ENCODE measurements around the gene TMEM247. TPM values are rescaled to one million over a fixed set of nuclear protein-coding genes. Genes with fewer than 3 reads are reported as not detected.

Gene TMEM247
- total RNA-seq, 1 donor from 2014 or later = not detected

GRCh38 chr2:46461011-46461674 is 18.2 kb upstream of the TMEM247 start:
- H3K4me1 ChIP-seq (ENCODE audit: insufficient read depth, low read length) = peaks cover 6% of the 10 kb centered on the region
- H3K27ac Mint-ChIP-seq (ENCODE audit: unreplicated experiment) = no peak overlapping the region
- H3K27me3 Mint-ChIP-seq (ENCODE audit: low read depth, unreplicated experiment) = peaks cover 33% of the 10 kb centered on the region
- H3K4me3 ChIP-seq (ENCODE audit: insufficient read depth, low read depth, low read length) = no peak overlapping the region
- no peaks in the 10 kb centered on the region for H4K20me1 ChIP-seq (ENCODE audit: insufficient read depth, low read length)
- H3K4me3 Mint-ChIP-seq (ENCODE audit: unreplicated experiment) = no peak overlapping the region
- no peak overlapping the region for H3K4me2 ChIP-seq (ENCODE audit: low read length)
- H3K36me3 ChIP-seq (ENCODE audit: insufficient read depth, low read length) = no peaks in the 10 kb centered on the region
- no peak overlapping the region for H3K27ac ChIP-seq (ENCODE audit: low read depth, low read length)
- no peaks in the 10 kb centered on the region for H3K9me3 ChIP-seq (ENCODE audit: insufficient read depth, low read depth, low read length)
- TF ChIP-seq CTCF (IDR thresholded peaks at IDR 0.05; ENCODE audit: insufficient read depth, low read depth, low read length) (peak; percentile 99), EZH2 (IDR thresholded peaks at IDR 0.05; ENCODE audit: insufficient read depth, low read length) (no peak)
- peak overlapping the region; percentile 67 for H2AFZ ChIP-seq (ENCODE audit: low read depth, low read length)
- H3K79me2 ChIP-seq (ENCODE audit: insufficient read depth, low read length) = no peaks in the 10 kb centered on the region
- H3K4me1 Mint-ChIP-seq (ENCODE audit: low read depth, unreplicated experiment) = no peaks in the 10 kb centered on the region
- no peak overlapping the region for H3K9ac ChIP-seq (ENCODE audit: low read length)
- H3K36me3 Mint-ChIP-seq (ENCODE audit: low read depth, unreplicated experiment) = no peaks in the 10 kb centered on the region
- H3K9me3 Mint-ChIP-seq (ENCODE audit: unreplicated experiment) = no peaks in the 10 kb centered on the region
- H3K27me3 ChIP-seq (ENCODE audit: insufficient read depth, low read length) = no peaks in the 10 kb centered on the region
- FAIRE-seq (no peak), DNase-seq (ENCODE audit: low read depth) (no peak)

GRCh38 chr2:46461709-46462171 is 17.6 kb upstream of the TMEM247 start:
- FAIRE-seq (no peak), DNase-seq (ENCODE audit: low read depth) (no peak)
- Histone ChIP-seq H3K27ac (ENCODE audit: low read depth, low read length) (no peak overlapping the region), H3K36me3 (ENCODE audit: insufficient read depth, low read length) (no peaks in the 10 kb centered on the region), H3K27me3 (ENCODE audit: insufficient read depth, low read length) (no peaks in the 10 kb centered on the region), H3K4me2 (ENCODE audit: low read length) (no peak overlapping the region), H3K9me3 (ENCODE audit: insufficient read depth, low read depth, low read length) (no peaks in the 10 kb centered on the region), H4K20me1 (ENCODE audit: insufficient read depth, low read length) (no peaks in the 10 kb centered on the region), H3K9ac (ENCODE audit: low read length) (no peak overlapping the region), H3K4me3 (ENCODE audit: insufficient read depth, low read depth, low read length) (no peak overlapping the region), H3K4me1 (ENCODE audit: insufficient read depth, low read length) (peaks cover 6% of the 10 kb centered on the region), H2AFZ (ENCODE audit: low read depth, low read length) (no peak overlapping the region), H3K79me2 (ENCODE audit: insufficient read depth, low read length) (no peaks in the 10 kb centered on the region)
- no peak overlapping the region for H3K27ac Mint-ChIP-seq (ENCODE audit: unreplicated experiment)
- H3K27me3 Mint-ChIP-seq (ENCODE audit: low read depth, unreplicated experiment) = peaks cover 33% of the 10 kb centered on the region
- H3K9me3 Mint-ChIP-seq (ENCODE audit: unreplicated experiment) = no peaks in the 10 kb centered on the region
- H3K36me3 Mint-ChIP-seq (ENCODE audit: low read depth, unreplicated experiment) = no peaks in the 10 kb centered on the region
- no peaks in the 10 kb centered on the region for H3K4me1 Mint-ChIP-seq (ENCODE audit: low read depth, unreplicated experiment)
- H3K4me3 Mint-ChIP-seq (ENCODE audit: unreplicated experiment) = no peak overlapping the region
- no peak for TF ChIP-seq EZH2 (IDR thresholded peaks at IDR 0.05; ENCODE audit: insufficient read depth, low read length)
- TF ChIP-seq CTCF (IDR thresholded peaks at IDR 0.05; ENCODE audit: insufficient read depth, low read depth, low read length) = no peak

- Mint-ChIP-seq H3K27ac (ENCODE audit: unreplicated experiment) (no peak overlapping the region), H3K4me3 (ENCODE audit: unreplicated experiment) (no peak overlapping the region), H3K9me3 (ENCODE audit: unreplicated experiment) (peaks cover 2% of the 10 kb centered on the region), H3K27me3 (ENCODE audit: low read depth, unreplicated experiment) (peaks cover 33% of the 10 kb centered on the region), H3K4me1 (ENCODE audit: low read depth, unreplicated experiment) (no peaks in the 10 kb centered on the region), H3K36me3 (ENCODE audit: low read depth, unreplicated experiment) (no peaks in the 10 kb centered on the region)
- DNase-seq (ENCODE audit: low read depth) (no peak), FAIRE-seq (no peak)
- no peaks in the 10 kb centered on the region for H4K20me1 ChIP-seq (ENCODE audit: insufficient read depth, low read length)
- TF ChIP-seq EZH2 (IDR thresholded peaks at IDR 0.05; ENCODE audit: insufficient read depth, low read length) (no peak), CTCF (IDR thresholded peaks at IDR 0.05; ENCODE audit: insufficient read depth, low read depth, low read length) (no peak)
- no peak overlapping the region for H2AFZ ChIP-seq (ENCODE audit: low read depth, low read length)
- H3K4me1 ChIP-seq (ENCODE audit: insufficient read depth, low read length) = peaks cover 6% of the 10 kb centered on the region
- no peaks in the 10 kb centered on the region for H3K36me3 ChIP-seq (ENCODE audit: insufficient read depth, low read length)
- H3K27me3 ChIP-seq (ENCODE audit: insufficient read depth, low read length) = no peaks in the 10 kb centered on the region
- no peaks in the 10 kb centered on the region for H3K79me2 ChIP-seq (ENCODE audit: insufficient read depth, low read length)
- no peaks in the 10 kb centered on the region for H3K9me3 ChIP-seq (ENCODE audit: insufficient read depth, low read depth, low read length)
- no peak overlapping the region for H3K27ac ChIP-seq (ENCODE audit: low read depth, low read length)
- H3K4me3 ChIP-seq (ENCODE audit: insufficient read depth, low read depth, low read length) = no peak overlapping the region
- no peak overlapping the region for H3K4me2 ChIP-seq (ENCODE audit: low read length)
- no peak overlapping the region for H3K9ac ChIP-seq (ENCODE audit: low read length)
Measured at GRCh38 chr2:46462936-46463335, 16.4 kb upstream of the TMEM247 start.

Measured in astrocyte (in vitro differentiated cells and primary cell).